GM19025 (cell line): ENCODE data around the gene SPATS2.
"Not testable (repeated sequence)": the region's sequence is repeated elsewhere in the genome, so short reads cannot be mapped to it uniquely, and the experiment has no call there.

Source experiments
- ATAC-seq: cut with Tn5 transposase; IDR thresholded peaks from one replicate; pipeline ENCODE4 v1.9.1; 2021; ENCODE audit warnings: mild to moderate bottlenecking, low read depth, moderate library complexity; ENCODE audit not compliant: unreplicated experiment

Gene SPATS2

GRCh38 chr12:49349266-49349665 is 18.0 kb upstream of the SPATS2 start:
- ATAC-seq: no peak

- ATAC-seq: no peak
Observed at GRCh38 chr12:49352351-49352750, 14.9 kb upstream of the SPATS2 start.

GRCh38 chr12:49355913-49356312 is 11.3 kb upstream of the SPATS2 start:
- no peak for ATAC-seq

GRCh38 chr12:49357103-49357678 is 10.1 kb upstream of the SPATS2 start:
- ATAC-seq: no peak

DNA sequence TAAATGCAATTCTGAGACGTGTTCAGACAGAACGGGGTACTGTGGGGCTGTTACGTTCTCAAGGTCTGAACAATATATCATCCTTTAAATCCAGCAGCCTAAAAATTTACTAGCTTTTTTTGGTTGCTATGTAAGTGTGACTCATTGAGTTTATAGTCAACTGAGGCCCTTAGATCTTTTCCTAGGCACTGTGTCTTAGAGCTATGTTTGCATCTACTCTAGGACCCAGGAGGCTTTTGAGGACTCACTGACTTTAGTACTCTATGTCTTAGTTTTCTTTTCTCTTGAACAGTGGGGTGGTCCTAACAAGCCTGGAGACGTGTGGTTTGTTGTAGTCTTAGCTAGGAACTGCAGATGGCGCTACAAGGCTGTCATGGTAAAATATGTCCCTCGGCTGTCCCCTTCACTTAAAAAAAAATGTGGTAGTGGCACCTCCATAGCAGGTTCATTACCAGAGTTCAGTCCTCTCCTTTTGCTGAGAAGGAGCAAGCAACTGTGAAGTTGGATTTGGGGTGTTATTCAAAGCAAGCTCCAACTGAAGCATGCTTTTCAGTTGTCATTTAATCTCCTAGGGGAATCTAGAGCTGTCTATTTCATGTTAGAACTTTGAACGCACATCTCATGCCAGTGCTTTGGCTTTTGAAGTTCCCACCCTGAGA is 8.7 kb upstream of the SPATS2 start:
- ATAC-seq: no peak

GRCh38 chr12:49359671-49360070 is 7.6 kb upstream of the SPATS2 start:
- no peak for ATAC-seq

DNA sequence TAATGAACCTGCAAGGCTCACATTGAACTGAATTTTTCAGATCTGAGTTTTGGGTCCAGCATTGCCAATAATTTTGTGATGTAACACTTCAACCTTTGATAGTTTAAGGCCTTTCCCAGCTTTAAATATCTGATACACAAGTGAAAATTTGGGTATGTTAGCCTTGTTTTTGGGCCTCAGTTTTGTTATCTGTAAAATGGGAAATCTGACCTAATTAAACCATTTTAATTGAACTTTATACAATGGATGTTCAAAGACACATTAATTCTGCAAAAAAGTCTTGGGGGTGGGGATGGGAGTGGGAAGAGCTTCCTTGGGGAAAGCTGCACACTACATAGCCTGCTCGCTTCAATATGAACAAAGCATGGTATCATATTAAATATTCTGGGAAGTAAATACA is 5.2 kb upstream of the SPATS2 start:
- ATAC-seq: no peak

GRCh38 chr12:49364989-49365388 is 2.3 kb upstream of the SPATS2 start:
- no peak for ATAC-seq

GRCh38 chr12:49365542-49365941 is 1.7 kb upstream of the SPATS2 start:
- ATAC-seq: no peak

- peak; percentile 3 for ATAC-seq
Observed at GRCh38 chr12:49366096-49366651, 1.1 kb upstream of the SPATS2 start.

- ATAC-seq: peak; percentile 58
Observed at GRCh38 chr12:49366652-49367380, 446 bp upstream of the SPATS2 start.

DNA sequence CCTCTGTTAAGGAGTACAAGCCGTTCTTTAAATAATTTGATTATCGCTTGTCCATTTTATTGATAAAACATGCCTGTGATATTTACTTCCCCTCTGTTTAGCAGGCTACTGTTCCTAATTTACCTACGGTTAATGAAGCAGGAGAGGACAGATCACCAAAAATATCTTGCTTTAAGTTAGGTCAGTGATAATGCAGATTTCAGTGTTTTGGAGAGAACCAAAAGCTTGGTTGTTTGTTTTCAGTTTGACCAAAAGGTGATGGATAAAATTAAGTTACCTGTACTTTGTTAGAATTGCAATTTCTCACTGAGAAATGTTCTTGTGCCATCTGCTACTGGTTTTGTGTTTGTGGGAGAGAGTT is 958 bp downstream of the SPATS2 start:
- ATAC-seq: no peak

GRCh38 chr12:49369411-49370145 is 2.3 kb downstream of the SPATS2 start:
- peak; percentile 41 for ATAC-seq

GRCh38 chr12:49370539-49370938 is 3.3 kb downstream of the SPATS2 start:
- ATAC-seq: no peak

DNA sequence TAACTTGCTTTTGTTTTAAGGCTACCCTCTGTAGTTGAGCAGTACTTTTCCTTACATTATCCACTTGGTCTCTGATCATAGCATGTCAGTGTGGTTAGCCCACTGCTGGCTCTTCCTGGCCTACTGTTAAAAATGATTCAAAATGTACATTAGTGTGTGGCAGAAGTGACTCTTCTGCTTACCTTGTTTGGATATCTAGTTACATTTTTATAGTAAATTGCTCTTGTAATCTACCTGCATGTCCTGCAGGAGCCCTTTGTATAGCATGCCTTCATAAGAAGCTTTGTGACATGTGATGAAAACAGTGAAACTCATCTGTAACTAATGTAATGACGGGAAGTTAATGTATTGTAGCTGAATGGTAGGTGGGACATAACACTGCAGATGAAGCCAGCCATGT is 8.1 kb downstream of the SPATS2 start:
- no peak for ATAC-seq

GRCh38 chr12:49377386-49377785 is 10.1 kb downstream of the SPATS2 start:
- ATAC-seq: no peak

DNA sequence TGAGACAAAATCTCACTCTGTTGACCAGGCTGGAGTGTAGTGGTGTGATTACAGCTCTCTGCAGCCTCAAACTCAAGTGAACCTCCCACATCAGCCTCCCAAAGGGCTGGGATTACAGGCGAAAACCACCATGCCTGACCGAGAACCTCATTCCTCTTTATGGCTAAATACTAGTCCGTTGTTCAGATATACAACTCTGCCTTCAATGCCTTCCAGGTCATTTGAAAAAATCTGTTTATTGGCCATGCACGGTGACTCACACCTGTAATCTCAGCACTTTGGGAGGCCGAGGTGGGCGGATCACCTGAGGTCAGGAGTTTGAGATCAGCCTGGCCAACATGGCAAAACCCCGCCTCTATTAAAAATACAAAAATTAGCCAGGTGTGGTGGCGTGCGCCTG is 12.9 kb downstream of the SPATS2 start:
- not testable (repeated sequence) for ATAC-seq

GRCh38 chr12:49388682-49389386 is 21.6 kb downstream of the SPATS2 start:
- ATAC-seq: no peak

DNA sequence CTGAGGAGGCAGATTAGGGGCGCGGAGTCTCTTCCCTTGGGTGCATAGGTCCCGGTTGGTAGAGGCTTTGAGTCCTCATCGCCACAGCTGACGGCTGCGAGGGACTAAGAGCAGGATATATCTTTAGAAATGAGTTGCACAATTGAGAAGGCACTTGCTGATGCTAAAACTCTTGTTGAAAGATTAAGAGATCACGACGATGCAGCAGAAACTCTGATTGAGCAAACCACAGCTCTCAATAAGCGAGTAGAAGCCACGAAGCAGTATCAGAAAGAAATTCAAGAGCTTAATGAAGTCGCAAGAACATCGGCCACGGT is 22.1 kb downstream of the SPATS2 start:
- ATAC-seq: no peak

DNA sequence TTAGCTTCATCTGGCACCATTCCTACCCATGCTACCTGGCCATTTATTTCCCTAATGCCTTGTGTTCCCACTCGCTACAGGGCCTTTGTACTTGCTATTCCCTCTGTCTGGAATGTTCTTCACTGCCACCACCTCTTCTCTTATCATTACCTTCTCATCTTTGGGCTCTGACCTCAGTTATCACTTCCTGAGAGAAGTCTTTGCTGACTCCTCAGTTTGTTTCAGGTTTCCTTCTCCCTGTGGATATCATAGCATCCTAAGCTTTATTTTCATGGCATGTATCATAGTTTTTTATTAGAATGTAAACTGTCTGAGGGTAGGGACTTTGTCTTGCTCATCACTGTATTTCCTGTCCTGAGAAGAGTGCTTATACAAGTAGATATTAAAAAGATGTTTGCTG is 29.7 kb downstream of the SPATS2 start:
- ATAC-seq: no peak

DNA sequence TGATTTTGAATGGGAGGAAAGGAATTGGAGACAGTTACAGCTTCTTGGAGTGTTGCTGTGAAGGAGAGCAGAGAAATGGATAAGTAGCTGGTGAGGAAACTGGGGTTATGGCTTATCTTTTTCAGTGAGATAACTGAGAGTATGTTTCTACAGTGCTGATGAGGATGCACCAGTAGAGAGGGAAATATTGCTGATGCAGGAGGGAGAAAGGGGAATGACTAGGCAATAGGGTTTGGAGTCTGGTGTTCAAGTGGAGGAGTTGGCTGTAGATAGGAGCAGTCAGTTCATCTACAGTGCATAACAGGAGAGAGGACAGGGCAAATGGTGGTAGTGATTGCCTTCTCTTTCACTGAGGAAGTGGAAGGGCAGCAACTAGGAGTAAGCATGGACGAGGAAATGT is 33.0 kb downstream of the SPATS2 start:
- no peak for ATAC-seq
